ENCODE measurements around the gene ADK. TPM values are rescaled to one million over a fixed set of nuclear protein-coding genes. Genes with fewer than 3 reads are reported as not detected.

The ADK gene
- total and polyA plus RNA-seq, 2 of the 13 experiments (the other 11 are each of a cell fraction or from before 2014, with no cell fraction given), result 48.6 to 79.1 TPM

GRCh38 chr10:74335501-74335900, 184.5 kb downstream of the ADK start (continued):
- TF ChIP-seq ZBTB40 (IDR thresholded peaks at IDR 0.05) (no peak), ZBTB40 (CRISPR knock-in tag; IDR thresholded peaks at IDR 0.05) (no peak), ZNF460 (CRISPR knock-in tag; IDR thresholded peaks at IDR 0.05; ENCODE audit: borderline replicate concordance) (no peak), ZNF749 (CRISPR knock-in tag; IDR thresholded peaks at IDR 0.05; ENCODE audit: borderline replicate concordance) (no peak), E2F1 (CRISPR knock-in tag; IDR thresholded peaks at IDR 0.05) (no peak), ZSCAN12 (CRISPR knock-in tag; IDR thresholded peaks at IDR 0.05) (no peak)
